Measurements from ENCODE around the gene KIAA1671. TPM values are rescaled to one million over a fixed set of nuclear protein-coding genes. Genes with fewer than 3 reads are reported as not detected.

The KIAA1671 gene
- polyA plus RNA-seq, 1 of the 3 experiments (the other 2 are of a cell fraction): 7.4 TPM

- TF ChIP-seq REST (IDR thresholded peaks at IDR 0.05; ENCODE audit: low read depth, low read length): no peak
- TF ChIP-seq USF2 (IDR thresholded peaks at IDR 0.05; ENCODE audit: borderline replicate concordance, low read depth, low read length): no peak
- TF ChIP-seq MXI1 (IDR thresholded peaks at IDR 0.05; ENCODE audit: low read depth, low read length): peak; percentile 23; the same call in 1 of the 2 replicates
- TF ChIP-seq FOXJ3 (CRISPR knock-in tag; IDR thresholded peaks at IDR 0.05): no peak
- no peak for TF ChIP-seq ZBTB33 (IDR thresholded peaks at IDR 0.05; ENCODE audit: borderline replicate concordance, low read depth)
- no peak for TF ChIP-seq FOSL2 (IDR thresholded peaks at IDR 0.05; ENCODE audit: borderline replicate concordance, low read depth)
- no peak for TF ChIP-seq RXRA (IDR thresholded peaks at IDR 0.05; ENCODE audit: borderline replicate concordance, low read depth)
These were observed 201.6 kb downstream of the KIAA1671 start (continued) for GRCh38 chr22:25153961-25154666.

- no peak for DNase-seq
These were observed 202.1 kb downstream of the KIAA1671 start for GRCh38 chr22:25154667-25154999.

More at GRCh38 chr22:25154667-25154999, 202.1 kb downstream of the KIAA1671 start:
- Histone ChIP-seq H2AFZ (ENCODE audit: low read depth) (no peak overlapping the region), H3K9me2 (no peaks in the 10 kb centered on the region), H3K9me3 (no peaks in the 10 kb centered on the region), H3K4me2 (peak overlapping the region; percentile 23; the same call in 1 of the 2 replicates), H3K4me3 (ENCODE audit: low read depth in 2 of 2, low read length in 1 of 2) (no peak overlapping the region), H3K79me2 (ENCODE audit: insufficient read depth) (no peaks in the 10 kb centered on the region), H3K27me3 (ENCODE audit: insufficient read depth) (no peaks in the 10 kb centered on the region), H3K4me1 (ENCODE audit: control insufficient read depth in 1 of 2, insufficient read depth in 2 of 2, low read depth in 1 of 2, low read length in 1 of 2) (peaks cover 0 to 18% of the 10 kb centered on the region in 2 experiments; a peak in 1 of 4 replicates), H3K9ac (no peak overlapping the region), H3K27ac (ENCODE audit: low read depth in 2 of 2, low read length in 1 of 2) (peak overlapping the region in 1 of 2 experiments; percentile 85; a peak in 2 of 4 replicates), H4K20me1 (ENCODE audit: insufficient read depth) (peaks cover 9% of the 10 kb centered on the region), H3F3A (replicated peaks; ENCODE audit: insufficient read depth) (no peaks in the 10 kb centered on the region), H3K36me3 (replicated peaks in 1 of 2; ENCODE audit: control insufficient read depth in 1 of 2, insufficient read depth in 2 of 2, low read length in 1 of 2) (no peaks in the 10 kb centered on the region)
- ChIA-PET POLR2A (interaction anchor here (1.2 kb wide), 1 partner anchor 11 kb away, joined by 5 read pairs; no protein-coding TSS in a partner anchor), CTCF (interaction anchor here (1.2 kb wide), 1 partner anchor 9 kb away, joined by 3 read pairs; no protein-coding TSS in a partner anchor)
- 70% methylated on average over 2 of the region's 2 CpGs for WGBS (ENCODE audit: low lambda C conversion rate)
- no peak for TF ChIP-seq RAD21 (IDR thresholded peaks at IDR 0.05; ENCODE audit: low read length)
- no peak for TF ChIP-seq FOXM1 (IDR thresholded peaks at IDR 0.05; ENCODE audit: low read depth)
- TF ChIP-seq JUND (IDR thresholded peaks at IDR 0.05): no peak
- TF ChIP-seq GATA2 (CRISPR knock-in tag; IDR thresholded peaks at IDR 0.05): no peak
- no peak for TF ChIP-seq REST (IDR thresholded peaks at IDR 0.05; ENCODE audit: low read depth, low read length)
